Keratinocyte (primary cell): ENCODE measurements around the gene APCDD1L. TPM values are rescaled to one million over a fixed set of nuclear protein-coding genes. Genes with fewer than 3 reads are reported as not detected.

Source experiments
- DNase-seq: peaks from one replicate; pipeline ENCODE4 v3.0.0-alpha.2; 2011; ENCODE audit warnings: low read depth, missing footprints, low spot score
- FAIRE-seq: peaks from 2 replicates; lab custom pipeline; 2011; peaks lifted over from hg19 to GRCh38; lab: Jason Lieb, UNC
- H2AFZ ChIP-seq: 2 replicates; pipeline ENCODE4 v1.6.0; 2012; ENCODE audit warnings: low read length, control low read depth, inconsistent platforms; ENCODE audit not compliant: control insufficient read depth
- H3K27ac ChIP-seq: 2 replicates; pipeline ENCODE4 v1.5.1; 2011; ENCODE audit warnings: low read length; ENCODE audit not compliant: control insufficient read depth, insufficient read depth
- H3K27me3 ChIP-seq: 3 replicates; pipeline ENCODE4 v1.6.0; 2011; ENCODE audit warnings: low read length; ENCODE audit not compliant: control insufficient read depth, insufficient read depth; ENCODE audit errors: extremely low read depth
- H3K36me3 ChIP-seq, 2 experiments: 2 replicates in 1 of 2; 3 replicates in 1 of 2; pipeline ENCODE4 v1.5.1; 2011; ENCODE audit warnings: low read length in 2 of 2, mild to moderate bottlenecking in 1 of 2; ENCODE audit not compliant: control insufficient read depth in 2 of 2, insufficient read depth in 2 of 2; ENCODE audit errors: extremely low read depth in 1 of 2
- H3K4me1 ChIP-seq: 3 replicates; pipeline ENCODE4 v1.5.1; 2011; ENCODE audit warnings: low read length; ENCODE audit not compliant: control insufficient read depth, insufficient read depth; ENCODE audit errors: extremely low read depth
- H3K4me2 ChIP-seq: 3 replicates; pipeline ENCODE4 v1.6.0; 2011; ENCODE audit warnings: low read depth, low read length; ENCODE audit not compliant: control insufficient read depth, insufficient read depth; ENCODE audit errors: extremely low read depth
- H3K4me3 ChIP-seq, 3 experiments: fragments of 200-600 bp in 1 of 3; sonication (generic) in 1 of 3; 2 replicates in 2 of 3; 3 replicates in 1 of 3; pipeline ENCODE4 v1.5.1; 2011 to 2016; ENCODE audit warnings: low read length in 3 of 3, mild to moderate bottlenecking in 3 of 3, control low read depth in 2 of 3, inconsistent platforms in 1 of 3, low read depth in 1 of 3, mixed read lengths in 1 of 3, mixed run types in 1 of 3, moderate library complexity in 1 of 3; ENCODE audit not compliant: control insufficient read depth in 2 of 3, insufficient read depth in 2 of 3; ENCODE audit errors: extremely low read depth in 1 of 3
- H3K79me2 ChIP-seq: 2 replicates; pipeline ENCODE4 v1.6.0; 2012; ENCODE audit warnings: low read length; ENCODE audit not compliant: control insufficient read depth, insufficient read depth
- H3K9ac ChIP-seq: 3 replicates; pipeline ENCODE4 v1.6.0; 2011; ENCODE audit warnings: low read length; ENCODE audit not compliant: control insufficient read depth, insufficient read depth; ENCODE audit errors: extremely low read depth
- H3K9me1 ChIP-seq: 3 replicates; pipeline ENCODE4 v1.6.0; 2011; ENCODE audit warnings: low read length; ENCODE audit not compliant: control insufficient read depth, insufficient read depth; ENCODE audit errors: extremely low read depth
- H3K9me3 ChIP-seq: 2 replicates; pipeline ENCODE4 v1.5.1; 2012; ENCODE audit warnings: low read depth, low read length; ENCODE audit not compliant: control insufficient read depth
- H4K20me1 ChIP-seq: 3 replicates; pipeline ENCODE4 v1.6.0; 2011; ENCODE audit warnings: low read length; ENCODE audit not compliant: control insufficient read depth, insufficient read depth; ENCODE audit errors: extremely low read depth
- CTCF ChIP-seq, 3 experiments: IDR thresholded peaks in 1 of 3; conservative IDR thresholded peaks in 1 of 3; optimal IDR thresholded peaks in 1 of 3; 2 replicates in 2 of 3; 3 replicates in 1 of 3; pipeline versions ENCODE3 to v1.5.1; 2011; ENCODE audit warnings: low read length in 3 of 3, mild to moderate bottlenecking in 3 of 3, moderate library complexity in 2 of 3, control low read depth in 1 of 3, inconsistent platforms in 1 of 3; ENCODE audit not compliant: insufficient read depth in 2 of 3; ENCODE audit errors: extremely low read depth in 1 of 3
- EZH2 ChIP-seq: IDR thresholded peaks from one replicate; pipeline ENCODE4 v1.6.1; 2012; ENCODE audit warnings: inconsistent platforms, mild to moderate bottlenecking, low read length, moderate library complexity
- dilution Hi-C: fragments of 300-500 bp; cut with MboI; formaldehyde crosslinking; loops from one replicate; pipeline ENCODE4 v1.7.0; 2020; ENCODE audit warnings: low sequenced_read_pairs; ENCODE audit not compliant: extremely low pct_ligation_motif_present
- polyA plus RNA-seq, 5 experiments: library from polyadenylated mRNA; depleted of rRNA in 3 of 5; stranded (reverse) in 3 of 5; stranded (forward) in 1 of 5; unstranded in 1 of 5; fragments of >200 nt; gene quantifications; 1 replicate in 1 of 5; 2 replicates in 3 of 5; 3 replicates in 1 of 5; pipeline versions ENCODE4 v1.2.1 to v1.2.3, GENCODE V29; 2011 to 2012; ENCODE audit warnings: missing spikeins in 2 of 5, low read depth in 1 of 5, low replicate concordance in 1 of 5

APCDD1L gene
- polyA plus RNA-seq, 1 donor (not counting 4 experiments of a cell fraction or from before 2014, with no cell fraction given) = 0.67 TPM

GRCh38 chr20:58446960-58447265, 68.3 kb downstream of the APCDD1L start:
- Histone ChIP-seq H3K4me2 (no peak overlapping the region), H4K20me1 (no peaks in the 10 kb centered on the region), H3K79me2 (peaks cover 3% of the 10 kb centered on the region), H3K27me3 (no peaks in the 10 kb centered on the region), H3K9me1 (no peaks in the 10 kb centered on the region), H3K27ac (no peak overlapping the region), H3K4me3 (no peak overlapping the region), H2AFZ (no peak overlapping the region), H3K4me1 (no peaks in the 10 kb centered on the region), H3K9ac (no peak overlapping the region), H3K36me3 (peaks cover 14 to 23% of the 10 kb centered on the region in 2 experiments), H3K9me3 (no peaks in the 10 kb centered on the region)
- FAIRE-seq = no peak
- TF ChIP-seq CTCF (optimal IDR thresholded peaks at IDR 0.05 in 1 of 3, IDR thresholded peaks at IDR 0.05 in 1 of 3, conservative IDR thresholded peaks at IDR 0.05 in 1 of 3; ENCODE audit: extremely low read depth in 1 of 3, insufficient read depth in 2 of 3, low read length in 3 of 3) (no peak), EZH2 (no peak)
- DNase-seq = no peak
- dilution Hi-C loops = no loop called here

- Histone ChIP-seq H4K20me1 (no peaks in the 10 kb centered on the region), H3K36me3 (peaks cover 14 to 26% of the 10 kb centered on the region in 2 experiments), H3K27me3 (no peaks in the 10 kb centered on the region), H3K4me3 (no peak overlapping the region), H3K4me2 (no peak overlapping the region), H3K27ac (no peak overlapping the region), H3K9me1 (no peaks in the 10 kb centered on the region), H3K9ac (no peak overlapping the region), H2AFZ (no peak overlapping the region), H3K79me2 (peaks cover 4% of the 10 kb centered on the region), H3K9me3 (no peaks in the 10 kb centered on the region), H3K4me1 (no peaks in the 10 kb centered on the region)
- FAIRE-seq = no peak
- DNase-seq = no peak
- TF ChIP-seq CTCF (optimal IDR thresholded peaks at IDR 0.05 in 1 of 3, IDR thresholded peaks at IDR 0.05 in 1 of 3, conservative IDR thresholded peaks at IDR 0.05 in 1 of 3; ENCODE audit: extremely low read depth in 1 of 3, insufficient read depth in 2 of 3, low read length in 3 of 3) (no peak), EZH2 (no peak)
- dilution Hi-C loops = no loop called here
Measured at GRCh38 chr20:58446264-58446959, 68.8 kb downstream of the APCDD1L start.
